Stimulated activated CD8-positive, alpha-beta memory T cell treated with anti-CD3 and anti-CD28 coated beads, Interleukin-12 subunit alpha, Interleukin-12 subunit beta, amount 100 ng/mL, for 1 hour (primary cell): Measurements from ENCODE around the gene TTC39C.
"Not testable (repeated sequence)": the region's sequence is repeated elsewhere in the genome, so short reads cannot be mapped to it uniquely, and the experiment has no call there.

ENCODE experiments used
- DNase-seq: peaks from one replicate; pipeline ENCODE4 v3.0.0-alpha.2; 2020; ENCODE audit warnings: low read depth

The TTC39C gene

DNA sequence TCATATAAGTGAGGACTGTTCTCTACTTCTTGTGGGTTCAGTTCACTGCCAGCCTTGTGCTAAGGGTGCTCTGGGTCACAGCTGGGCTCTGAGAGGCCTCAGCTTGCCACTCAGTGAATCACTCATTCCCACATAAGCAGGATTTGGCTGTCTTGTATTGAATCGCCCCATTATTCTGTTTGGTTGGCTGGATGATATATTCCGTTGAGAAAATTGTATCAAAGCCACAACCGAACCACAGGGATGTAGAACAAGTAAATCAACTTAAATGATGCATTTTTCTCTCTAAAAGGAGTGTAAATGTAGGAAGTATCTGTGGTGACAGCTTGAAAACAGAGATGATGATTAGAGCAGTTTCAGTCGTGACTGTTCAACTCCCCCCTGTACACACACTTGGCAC, 39.6 kb downstream of the TTC39C start:
- no peak for DNase-seq

DNA sequence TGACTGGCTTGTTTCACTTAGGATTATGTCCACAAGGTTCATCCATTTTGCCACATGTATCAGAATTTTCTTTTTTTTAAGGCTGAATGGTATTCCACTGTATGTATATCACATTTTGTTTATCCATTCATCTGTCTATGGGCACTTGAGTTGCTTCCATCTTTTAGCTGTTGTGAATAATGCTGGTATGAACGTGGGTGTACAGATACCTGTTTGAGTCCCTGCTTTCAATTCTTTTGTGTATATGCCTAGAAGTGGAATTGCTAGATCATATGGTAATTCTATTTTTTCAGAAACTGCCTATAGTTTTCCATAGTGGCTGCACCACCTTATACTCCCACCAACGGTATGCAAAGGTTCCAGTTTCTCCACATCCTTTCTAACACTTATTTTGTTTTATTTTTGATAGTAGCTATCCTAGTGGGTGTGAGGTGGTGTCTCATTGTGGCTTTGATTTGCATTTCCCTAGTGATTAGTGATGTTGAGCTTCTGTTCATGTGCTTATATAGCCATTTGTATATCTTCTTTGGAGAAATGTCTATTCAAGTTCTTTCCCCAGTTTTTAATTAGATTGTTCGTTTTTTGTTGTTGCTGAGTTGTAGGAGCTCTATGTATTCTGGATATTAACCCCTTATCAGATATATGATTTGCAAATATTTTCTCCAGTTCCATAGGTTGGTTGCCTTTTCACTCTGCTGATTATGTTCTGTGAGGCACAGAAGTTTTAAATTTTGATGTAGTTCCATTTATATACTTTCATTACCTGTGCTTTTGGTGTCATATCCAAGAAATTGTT, 40.7 kb downstream of the TTC39C start:
- no peak for DNase-seq

DNA sequence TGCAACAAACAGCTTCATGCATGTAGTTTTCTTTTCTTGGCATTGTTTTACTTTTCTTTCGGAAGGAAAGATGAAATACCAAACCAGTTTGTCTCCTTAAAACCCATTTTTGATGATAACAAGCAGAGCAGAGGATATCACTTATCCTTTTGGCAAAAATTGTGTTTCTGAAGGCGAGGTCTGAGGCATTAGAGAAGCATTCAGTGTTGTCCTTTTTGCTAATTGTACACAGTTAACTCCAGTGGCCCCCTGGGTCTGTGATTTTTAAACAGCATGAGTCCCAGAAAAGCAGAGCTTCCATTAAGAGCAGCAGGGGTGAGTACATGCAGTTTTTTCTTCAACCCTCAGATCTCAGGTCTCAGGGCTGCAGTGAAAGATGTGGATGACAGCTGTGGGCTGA, 41.3 kb downstream of the TTC39C start:
- no peak for DNase-seq

DNA sequence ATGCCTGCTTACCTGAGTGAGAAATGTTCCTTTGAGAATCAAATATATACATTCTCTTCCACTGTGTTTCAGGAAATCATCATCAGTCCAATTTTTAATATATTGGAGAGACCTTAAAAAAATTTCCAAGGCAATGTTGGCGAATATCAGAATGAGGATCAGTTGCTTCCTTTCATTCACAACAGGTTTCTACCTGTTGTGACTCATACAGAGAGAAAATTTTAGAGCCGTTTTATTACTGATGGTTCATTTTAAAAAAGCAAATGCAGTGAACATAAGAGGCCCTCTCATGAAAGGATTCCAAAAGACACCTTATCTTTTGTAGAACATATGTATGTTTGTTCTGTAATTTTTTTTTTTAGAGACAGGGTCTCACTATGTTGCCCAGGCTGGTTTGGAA, 42.0 kb downstream of the TTC39C start:
- no peak for DNase-seq

DNA sequence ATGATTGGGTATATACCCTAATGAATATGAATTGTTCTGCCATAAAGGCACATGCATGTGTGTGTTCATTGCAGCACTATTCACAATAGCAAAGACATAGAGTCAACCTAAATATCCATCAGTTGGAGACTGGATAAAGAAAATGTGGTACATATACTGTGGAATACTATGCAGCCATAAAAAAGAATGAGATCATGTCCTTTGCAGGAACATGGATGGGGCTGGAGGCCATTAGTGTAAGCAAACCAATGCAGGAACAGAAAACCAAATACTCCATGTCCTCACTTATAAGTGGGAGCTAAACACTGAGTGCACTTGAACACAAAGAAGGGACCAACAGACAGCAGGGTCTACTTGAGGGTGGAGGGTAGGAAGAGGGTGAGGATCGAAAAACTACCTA, 43.2 kb downstream of the TTC39C start:
- DNase-seq = no peak

DNA sequence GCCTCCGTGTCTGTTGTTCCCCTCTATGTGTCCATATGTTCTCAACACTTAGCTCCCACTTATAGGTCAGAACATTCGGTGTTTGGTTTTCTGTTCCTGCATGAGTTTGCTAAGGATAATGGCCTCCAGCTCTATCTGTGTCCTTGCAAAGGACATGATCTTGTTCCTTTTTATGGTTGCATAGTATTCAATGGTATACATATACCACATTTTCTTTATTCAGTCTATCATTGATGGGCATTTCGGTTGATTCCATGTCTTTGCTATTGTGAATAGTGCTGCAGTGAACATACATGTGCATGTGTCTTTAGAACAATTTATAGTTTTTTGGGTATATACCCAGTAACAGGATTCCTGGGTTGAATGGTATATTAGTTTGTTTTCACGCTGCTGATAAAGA, 44.8 kb downstream of the TTC39C start:
- not testable (repeated sequence) for DNase-seq

DNA sequence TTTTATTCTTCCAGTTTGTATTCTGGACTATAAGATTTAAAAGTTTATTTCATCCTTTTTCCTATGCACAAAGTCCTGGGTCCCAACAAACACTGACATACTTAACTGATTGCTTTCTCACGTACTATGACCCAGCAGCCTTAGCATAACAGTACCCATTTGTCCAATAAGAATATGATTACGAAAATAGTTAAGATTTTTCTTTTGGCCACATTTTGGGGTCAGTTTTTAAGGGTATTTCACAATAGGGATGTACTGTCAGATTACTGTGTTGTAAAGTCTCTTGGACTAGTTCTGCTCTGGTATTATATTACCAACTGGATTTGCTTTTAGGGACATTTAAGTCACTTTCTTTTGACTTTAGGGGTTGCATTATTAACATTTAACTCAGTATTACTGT, 46.1 kb downstream of the TTC39C start:
- no peak for DNase-seq

DNA sequence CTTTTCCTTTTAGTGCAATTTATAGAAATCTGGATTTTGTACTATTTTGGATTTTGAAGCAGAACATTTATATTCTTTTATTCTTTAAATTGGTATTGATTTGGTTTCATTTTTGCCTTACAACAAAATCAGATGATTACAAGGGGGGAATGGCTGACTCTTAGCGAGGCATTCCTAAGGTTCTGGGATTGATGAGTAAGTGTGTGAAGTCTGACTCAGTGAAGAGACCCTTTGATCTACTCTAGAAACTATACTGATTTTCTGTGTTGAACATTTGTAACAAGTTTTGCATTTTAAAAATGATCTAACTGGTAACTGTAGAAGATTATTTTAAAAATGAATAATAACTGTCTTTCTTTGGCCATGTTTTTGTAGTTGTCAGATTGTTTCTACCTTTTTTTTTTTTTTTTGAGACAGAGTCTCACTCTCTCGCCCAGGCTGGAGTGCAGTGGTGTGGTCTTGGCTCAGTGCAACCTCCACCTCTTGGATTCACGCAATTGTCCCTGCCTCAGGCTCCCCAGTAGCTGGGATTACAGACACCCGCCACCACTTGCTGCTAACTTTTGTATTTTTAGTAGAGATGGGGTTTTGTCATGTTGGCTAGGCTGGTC, 48.7 kb downstream of the TTC39C start:
- no peak for DNase-seq

DNA sequence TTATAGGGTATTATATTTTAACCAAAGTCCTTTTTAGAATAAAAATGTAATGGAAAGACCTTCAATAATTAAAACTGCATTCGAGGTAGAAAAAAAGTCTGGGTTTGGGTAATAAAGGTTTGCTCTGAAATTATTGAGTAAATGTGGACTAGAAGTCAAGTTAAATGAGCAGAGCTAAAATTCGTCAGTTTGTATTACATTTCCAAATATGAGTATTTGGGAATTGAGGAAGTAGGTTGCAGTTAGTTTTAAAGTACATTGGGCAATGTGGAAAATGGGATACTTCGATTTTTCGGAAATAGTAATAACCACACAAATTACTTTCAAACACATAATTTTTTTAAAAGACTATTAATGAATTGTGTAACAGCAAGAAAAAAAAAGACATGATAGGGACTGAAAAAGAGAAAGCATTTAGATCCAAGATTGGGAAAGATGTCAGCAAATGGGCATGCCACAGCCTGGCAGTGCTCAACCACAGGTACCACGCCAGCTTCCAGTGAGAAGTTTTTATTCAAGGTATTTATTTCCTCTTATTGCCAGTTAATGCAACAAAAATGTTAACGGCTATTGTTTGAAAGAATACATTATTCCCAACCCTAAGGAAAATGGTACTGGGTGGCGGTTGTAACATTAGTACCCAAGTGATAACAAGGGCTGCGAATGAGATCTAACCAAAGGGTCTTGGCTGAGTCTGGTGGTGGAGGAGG, 50.0 kb downstream of the TTC39C start:
- no peak for DNase-seq

DNA sequence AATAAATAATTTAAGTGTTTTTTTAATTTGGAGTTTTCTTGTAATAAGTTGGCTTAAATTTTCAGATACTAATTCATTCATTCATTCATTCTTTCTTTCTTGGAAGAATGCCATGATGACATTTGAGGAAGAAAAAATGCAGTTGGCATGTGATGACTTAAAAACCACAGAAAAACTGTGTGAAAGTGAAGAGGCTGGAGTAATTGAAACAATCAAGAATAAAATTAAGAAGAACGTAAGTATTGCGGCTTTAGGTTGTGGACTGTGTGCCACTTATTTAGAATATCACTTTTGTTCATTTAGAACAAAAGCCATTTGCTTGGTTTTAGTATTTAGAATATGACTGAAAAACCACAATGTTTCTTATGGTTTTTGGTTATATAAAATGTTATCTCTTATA, 51.4 kb downstream of the TTC39C start:
- DNase-seq = no peak

DNA sequence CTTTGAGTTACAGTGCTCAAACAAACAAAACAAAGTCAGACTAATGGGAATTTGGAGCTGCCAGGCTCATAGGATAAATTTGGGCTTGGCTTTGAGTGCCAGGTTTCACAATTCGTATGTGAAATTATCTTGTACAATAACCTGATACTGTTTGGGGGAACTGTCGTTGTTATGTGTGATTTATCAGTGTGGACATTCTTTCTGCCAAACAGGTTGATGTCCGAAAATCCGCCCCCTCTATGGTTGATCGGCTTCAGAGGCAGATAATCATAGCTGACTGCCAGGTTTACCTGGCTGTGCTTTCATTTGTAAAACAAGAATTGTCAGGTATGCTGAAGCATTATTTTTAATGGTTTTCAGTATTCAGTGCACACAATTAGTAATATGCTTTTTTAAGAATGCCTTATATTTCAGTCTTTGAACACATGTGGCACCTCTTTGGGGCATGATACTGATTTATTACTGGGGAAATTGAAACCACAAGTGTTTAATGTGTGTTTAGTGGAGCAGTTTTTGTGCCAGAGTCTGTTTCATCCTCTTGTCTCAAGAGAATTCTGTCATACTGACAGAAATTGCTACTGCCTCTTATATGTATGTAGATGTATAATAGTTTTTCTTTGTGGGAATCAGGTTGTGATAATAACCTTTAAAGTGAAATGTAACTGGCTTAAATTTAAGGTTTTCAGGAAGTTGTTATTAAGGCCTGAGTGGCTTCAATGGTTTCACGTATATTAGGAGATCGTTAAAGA, 54.6 kb downstream of the TTC39C start:
- DNase-seq = no peak

DNA sequence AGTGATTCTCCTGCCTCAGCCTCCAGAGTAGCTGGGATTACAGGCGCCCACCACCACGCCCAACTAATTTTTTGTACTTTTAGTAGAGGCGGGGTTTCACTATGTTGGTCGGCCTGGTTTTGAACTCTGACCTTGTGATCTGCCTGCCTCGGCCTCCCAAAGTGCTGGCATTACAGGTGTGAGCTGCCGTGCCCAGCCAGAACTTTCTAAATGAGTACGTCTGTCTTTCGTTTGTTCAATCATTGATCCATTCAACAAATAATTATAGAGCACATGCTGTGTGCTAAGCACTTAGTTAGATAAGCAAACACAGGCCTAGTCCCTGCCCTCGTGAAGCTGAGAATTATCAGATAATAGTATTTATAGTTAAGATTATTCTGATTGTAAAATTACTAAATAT, 56.5 kb downstream of the TTC39C start:
- DNase-seq = no peak

DNA sequence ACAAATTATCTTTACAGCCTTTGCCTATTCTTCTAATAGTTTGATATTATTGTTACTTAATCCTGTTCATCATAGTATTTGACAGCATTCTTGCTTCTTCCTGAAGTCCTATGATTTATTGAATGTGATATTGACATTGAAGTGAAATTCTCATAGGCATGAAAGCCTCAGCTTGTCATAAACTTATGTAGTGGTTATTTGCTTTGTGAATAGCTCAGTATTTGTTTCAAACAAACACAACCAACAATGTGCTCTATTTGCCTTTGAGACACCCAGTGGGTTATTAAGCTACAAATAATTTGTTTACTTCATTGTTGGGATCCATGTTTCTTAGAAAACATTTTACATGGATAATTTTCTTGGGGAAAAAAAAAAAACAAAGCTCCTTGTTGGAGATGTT, 57.2 kb downstream of the TTC39C start:
- DNase-seq = no peak

DNA sequence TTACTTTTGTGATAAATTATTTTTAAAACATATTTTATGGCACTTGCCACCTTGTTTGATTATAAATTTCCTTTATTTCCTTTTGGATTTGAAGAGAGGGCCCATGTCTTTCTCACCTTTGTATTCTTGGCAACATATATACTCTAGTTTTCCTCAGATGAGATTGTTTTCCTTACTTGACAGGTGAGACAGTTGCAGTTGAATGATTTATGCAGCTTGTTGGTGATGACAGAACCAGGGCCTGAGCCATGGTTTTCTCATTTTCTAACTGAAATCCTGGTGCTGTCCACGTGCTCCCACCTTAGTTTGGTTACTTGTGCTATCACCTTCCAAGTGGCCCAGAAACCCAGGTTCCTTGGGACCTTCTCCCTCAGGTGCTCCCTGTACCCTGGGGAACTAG, 58.2 kb downstream of the TTC39C start:
- DNase-seq = no peak

DNA sequence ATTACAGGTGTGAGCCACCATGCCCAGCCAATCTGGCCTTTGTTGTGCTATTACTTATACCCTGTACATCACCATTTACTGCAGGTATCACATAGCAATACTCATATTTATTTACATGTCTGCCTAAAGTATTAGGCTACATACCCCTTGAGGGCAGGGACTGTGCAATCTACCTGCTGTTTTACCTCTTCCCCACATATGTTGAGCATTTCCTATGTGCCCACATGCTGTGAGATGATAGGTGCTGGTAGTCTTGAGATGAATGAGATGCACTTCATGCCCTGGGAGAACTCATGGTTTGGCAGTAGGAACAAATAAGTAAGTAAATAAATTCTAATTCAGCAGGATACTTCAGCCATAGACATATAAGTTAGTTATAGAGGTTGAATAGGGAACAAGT, 59.2 kb downstream of the TTC39C start:
- DNase-seq = no peak

DNA sequence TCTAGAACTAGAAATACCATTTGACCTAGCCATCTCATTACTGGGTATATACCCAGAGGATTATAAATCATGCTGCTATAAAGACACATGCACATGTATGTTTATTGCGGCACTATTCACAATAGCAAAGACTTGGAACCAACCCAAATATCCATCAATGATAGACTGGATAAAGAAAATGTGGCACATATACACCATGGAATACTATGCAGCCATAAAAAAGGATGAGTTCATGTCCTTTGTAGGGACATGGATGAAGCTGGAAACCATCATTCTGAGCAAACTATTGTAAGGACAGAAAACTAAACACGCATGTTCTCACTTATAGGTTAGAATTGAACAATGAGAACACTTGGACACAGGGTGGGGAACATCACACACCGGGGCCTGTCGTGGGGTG, 60.2 kb downstream of the TTC39C start:
- DNase-seq = not testable (repeated sequence)

DNA sequence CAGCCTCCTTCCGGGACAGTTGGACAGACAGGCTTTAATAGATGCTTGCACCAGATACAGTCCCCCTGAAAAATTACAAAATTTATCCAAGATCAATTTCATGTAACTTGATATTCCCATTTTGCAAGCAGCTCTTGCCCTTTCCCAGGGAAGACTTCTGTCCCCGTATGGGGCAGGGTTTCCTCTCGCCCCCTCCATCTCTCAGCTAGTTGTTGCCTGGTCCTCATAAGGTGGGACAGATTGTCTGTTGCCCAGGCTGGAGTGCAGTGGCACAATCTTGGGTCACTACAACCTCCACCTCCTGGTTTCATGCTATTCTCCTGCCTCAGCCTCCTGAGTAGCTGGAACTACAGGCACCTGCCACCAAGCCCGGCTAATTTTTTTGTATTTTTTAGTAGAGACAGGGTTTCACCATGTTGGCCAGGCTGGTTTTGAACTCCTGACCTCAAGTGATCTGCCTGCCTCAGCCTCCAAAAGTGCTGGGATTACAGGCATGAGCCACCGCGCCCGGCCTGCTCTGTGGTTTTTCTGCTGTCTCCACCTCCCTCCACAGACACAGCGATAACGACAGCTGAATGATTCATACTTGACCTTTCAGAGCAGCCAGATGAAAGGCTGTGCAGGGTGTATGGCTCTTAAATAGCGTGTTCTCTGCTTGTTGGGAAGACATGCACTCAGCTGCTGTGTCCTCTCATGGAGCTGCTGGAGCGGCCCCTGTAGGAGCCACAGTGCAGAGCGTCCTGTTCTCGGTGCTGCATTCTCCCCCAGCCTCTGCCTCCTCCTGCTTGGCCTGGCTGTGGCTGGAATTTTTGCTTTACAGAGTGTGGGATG, 61.4 kb downstream of the TTC39C start:
- peak; percentile 49 for DNase-seq

DNA sequence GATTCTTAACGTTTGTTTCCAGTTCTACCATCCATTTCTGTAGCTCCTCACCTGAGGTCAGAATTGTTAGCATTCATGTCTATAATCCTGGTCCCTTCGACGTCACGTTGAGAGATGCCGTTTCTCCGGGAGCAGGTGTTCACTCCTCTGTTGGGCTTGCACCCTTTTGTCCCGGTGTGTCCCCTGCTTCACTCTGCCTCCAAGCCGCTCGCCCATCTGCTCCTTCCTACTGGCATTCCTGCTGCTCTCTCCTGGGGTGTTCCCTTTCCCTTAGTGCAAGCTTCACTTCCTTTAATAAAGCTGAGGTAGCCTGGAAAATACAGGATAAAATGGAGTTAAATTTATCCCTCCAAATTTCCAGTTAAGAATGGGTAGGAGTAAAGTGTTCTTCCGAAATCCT, 62.4 kb downstream of the TTC39C start:
- DNase-seq = no peak

DNA sequence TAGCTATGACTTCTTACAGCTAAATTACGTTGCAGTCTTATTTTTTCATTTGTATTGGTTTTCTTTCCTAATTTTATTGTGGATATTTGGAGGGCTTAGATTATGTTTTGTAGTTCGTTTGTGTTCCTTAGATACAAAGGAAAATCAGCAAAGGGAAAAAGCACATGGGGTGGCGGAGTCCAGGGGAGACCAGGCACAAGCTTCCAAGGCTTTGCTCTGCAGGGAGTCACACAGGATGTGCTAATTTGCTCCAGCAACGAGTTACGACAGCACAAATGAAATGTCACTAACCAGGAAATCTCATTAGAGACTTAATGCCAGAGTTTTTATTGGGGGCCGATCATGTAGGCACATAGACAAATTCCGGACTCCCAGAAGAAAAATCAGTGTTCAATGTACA, 63.8 kb downstream of the TTC39C start:
- DNase-seq = no peak

DNA sequence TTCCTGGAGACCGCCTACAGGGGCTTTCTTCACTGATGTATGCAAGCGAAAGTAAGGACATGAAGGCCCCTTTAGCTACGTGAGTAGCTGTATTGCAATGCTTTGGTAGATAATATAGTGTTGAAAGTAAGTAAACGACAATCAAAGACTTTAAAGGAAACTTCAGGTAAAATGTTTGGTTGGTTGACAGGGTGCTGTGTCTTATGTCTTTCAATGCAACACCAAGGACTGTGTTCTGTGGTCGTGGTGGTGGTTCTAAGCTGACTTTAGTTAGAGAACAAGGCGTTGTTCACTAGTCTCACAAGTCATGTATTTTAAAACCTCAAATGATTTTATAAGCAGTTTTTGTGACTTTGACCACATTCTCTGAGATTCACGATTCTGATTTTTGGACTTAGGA, 66.3 kb downstream of the TTC39C start:
- no peak for DNase-seq

DNA sequence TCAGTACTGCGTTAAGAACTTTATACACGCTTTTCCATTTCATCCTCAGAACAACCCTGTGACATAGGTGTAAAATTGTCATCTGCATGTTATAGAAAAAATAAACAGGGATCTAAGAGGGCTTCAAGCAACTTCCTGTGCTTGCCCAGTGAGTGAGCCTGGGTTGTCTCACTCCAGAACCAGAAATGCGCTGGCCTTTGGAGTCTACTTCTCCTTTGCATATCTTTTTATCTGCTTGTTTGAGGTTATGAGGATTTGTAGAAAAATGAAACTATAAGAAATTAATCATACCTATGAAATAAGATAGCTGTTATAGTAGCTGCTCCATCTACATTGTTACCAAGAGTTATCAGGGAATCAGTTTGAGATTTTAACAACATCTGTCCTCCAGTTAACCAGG, 69.0 kb downstream of the TTC39C start:
- no peak for DNase-seq

DNA sequence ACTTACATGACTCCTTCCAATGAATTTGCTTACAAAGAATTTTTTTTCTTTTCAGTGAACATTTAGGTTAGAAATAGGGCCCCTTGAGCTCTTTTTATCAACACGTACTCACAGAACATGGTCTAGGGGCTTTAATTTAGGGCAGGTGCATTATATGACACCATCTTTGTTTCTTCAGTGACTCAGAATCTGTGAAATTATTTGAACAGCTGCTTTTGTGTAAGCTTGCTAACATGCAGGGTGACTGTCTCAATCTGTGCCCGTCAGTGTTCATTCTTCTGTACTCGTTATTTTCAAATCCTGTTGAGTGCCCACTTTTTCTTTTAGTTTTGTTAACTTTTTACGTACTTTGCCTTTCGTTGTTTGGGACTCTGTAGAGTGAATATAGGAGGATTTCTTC, 71.5 kb downstream of the TTC39C start:
- no peak for DNase-seq
